KOPT-K1 (cell line): ENCODE measurements around the gene CRPPA.

Source experiments
- H3K27ac ChIP-seq: fragments of 200-600 bp; sonication (generic); 2 replicates; pipeline ENCODE4 v1.5.1; 2016; ENCODE audit warnings: antibody characterized with exemption, mild to moderate bottlenecking, low read depth, low read length; ENCODE audit not compliant: poor library complexity, severe bottlenecking
- H3K36me3 ChIP-seq: fragments of 200-600 bp; sonication (generic); 2 replicates; pipeline ENCODE4 v1.5.1; 2017; ENCODE audit warnings: antibody characterized with exemption, mild to moderate bottlenecking, low read length, moderate library complexity; ENCODE audit not compliant: insufficient read depth
- H3K9me3 ChIP-seq: fragments of 200-600 bp; sonication (generic); 2 replicates; pipeline ENCODE4 v1.5.1; 2017; ENCODE audit warnings: antibody characterized with exemption, low read length, mild to moderate bottlenecking; ENCODE audit not compliant: insufficient read depth, poor library complexity, severe bottlenecking

Gene CRPPA

GRCh38 chr7:16433568-16434122, 12.3 kb upstream of the CRPPA start:
- Histone ChIP-seq H3K27ac (peak overlapping the region; percentile 32), H3K36me3 (no peaks in the 10 kb centered on the region), H3K9me3 (no peaks in the 10 kb centered on the region)

GRCh38 chr7:16432425-16432731, 11.0 kb upstream of the CRPPA start:
- no peaks in the 10 kb centered on the region for H3K9me3 ChIP-seq
- no peaks in the 10 kb centered on the region for H3K36me3 ChIP-seq
- no peak overlapping the region for H3K27ac ChIP-seq

GRCh38 chr7:16431646-16432424, 10.5 kb upstream of the CRPPA start:
- no peaks in the 10 kb centered on the region for H3K36me3 ChIP-seq
- H3K9me3 ChIP-seq = no peaks in the 10 kb centered on the region
- no peak overlapping the region for H3K27ac ChIP-seq

GRCh38 chr7:16430133-16430532, 8.8 kb upstream of the CRPPA start:
- Histone ChIP-seq H3K27ac (no peak overlapping the region), H3K9me3 (no peaks in the 10 kb centered on the region), H3K36me3 (no peaks in the 10 kb centered on the region)

- no peak overlapping the region for H3K27ac ChIP-seq
- H3K9me3 ChIP-seq = no peaks in the 10 kb centered on the region
- no peaks in the 10 kb centered on the region for H3K36me3 ChIP-seq
Measured at GRCh38 chr7:16428672-16429071, 7.3 kb upstream of the CRPPA start.

GRCh38 chr7:16428182-16428581, 6.8 kb upstream of the CRPPA start:
- H3K36me3 ChIP-seq = no peaks in the 10 kb centered on the region
- no peak overlapping the region for H3K27ac ChIP-seq
- H3K9me3 ChIP-seq = no peaks in the 10 kb centered on the region

- no peaks in the 10 kb centered on the region for H3K9me3 ChIP-seq
- no peaks in the 10 kb centered on the region for H3K36me3 ChIP-seq
- H3K27ac ChIP-seq = no peak overlapping the region
Measured at GRCh38 chr7:16423761-16424160, 2.4 kb upstream of the CRPPA start.

- H3K9me3 ChIP-seq = peaks cover 3% of the 10 kb centered on the region
- H3K36me3 ChIP-seq = no peaks in the 10 kb centered on the region
- H3K27ac ChIP-seq = no peak overlapping the region
Measured at GRCh38 chr7:16422917-16423316, 1.6 kb upstream of the CRPPA start.

GRCh38 chr7:16422103-16422435, 731 bp upstream of the CRPPA start:
- H3K36me3 ChIP-seq = no peaks in the 10 kb centered on the region
- no peak overlapping the region for H3K27ac ChIP-seq

GRCh38 chr7:16420649-16421332, 547 bp downstream of the CRPPA start:
- peaks cover 3% of the 10 kb centered on the region for H3K9me3 ChIP-seq
- H3K27ac ChIP-seq = peak overlapping the region; percentile 90
- no peaks in the 10 kb centered on the region for H3K36me3 ChIP-seq

More at GRCh38 chr7:16422103-16422435, 731 bp upstream of the CRPPA start:
- peaks cover 3% of the 10 kb centered on the region for H3K9me3 ChIP-seq

GRCh38 chr7:16420329-16420648, 1.0 kb downstream of the CRPPA start:
- Histone ChIP-seq H3K27ac (peak overlapping the region; percentile 90), H3K36me3 (no peaks in the 10 kb centered on the region), H3K9me3 (peaks cover 3% of the 10 kb centered on the region)

GRCh38 chr7:16419859-16420258, 1.5 kb downstream of the CRPPA start:
- Histone ChIP-seq H3K9me3 (peaks cover 3% of the 10 kb centered on the region), H3K27ac (peak overlapping the region; percentile 90), H3K36me3 (no peaks in the 10 kb centered on the region)

GRCh38 chr7:16419126-16419525, 2.2 kb downstream of the CRPPA start:
- Histone ChIP-seq H3K36me3 (no peaks in the 10 kb centered on the region), H3K27ac (peak overlapping the region; percentile 90), H3K9me3 (peaks cover 3% of the 10 kb centered on the region)

- Histone ChIP-seq H3K27ac (no peak overlapping the region), H3K9me3 (peaks cover 3% of the 10 kb centered on the region), H3K36me3 (no peaks in the 10 kb centered on the region)
Measured at GRCh38 chr7:16417906-16418305, 3.4 kb downstream of the CRPPA start.

- Histone ChIP-seq H3K27ac (no peak overlapping the region), H3K36me3 (no peaks in the 10 kb centered on the region), H3K9me3 (peaks cover 3% of the 10 kb centered on the region)
Measured at GRCh38 chr7:16416289-16417282, 4.8 kb downstream of the CRPPA start.
